HG02943 (cell line): Measurements from ENCODE around the gene TLE5.
A peak's percentile ranks its signal among the peaks of the same experiment; 100 is the strongest.
"Not testable (repeated sequence)": the region's sequence is repeated elsewhere in the genome, so short reads cannot be mapped to it uniquely, and the experiment has no call there.

Experiments used
- ATAC-seq: cut with Tn5 transposase; IDR thresholded peaks from one replicate; pipeline ENCODE4 v1.9.1; 2021; ENCODE audit warnings: mild to moderate bottlenecking, low read depth, moderate library complexity; ENCODE audit not compliant: unreplicated experiment

Gene TLE5

DNA sequence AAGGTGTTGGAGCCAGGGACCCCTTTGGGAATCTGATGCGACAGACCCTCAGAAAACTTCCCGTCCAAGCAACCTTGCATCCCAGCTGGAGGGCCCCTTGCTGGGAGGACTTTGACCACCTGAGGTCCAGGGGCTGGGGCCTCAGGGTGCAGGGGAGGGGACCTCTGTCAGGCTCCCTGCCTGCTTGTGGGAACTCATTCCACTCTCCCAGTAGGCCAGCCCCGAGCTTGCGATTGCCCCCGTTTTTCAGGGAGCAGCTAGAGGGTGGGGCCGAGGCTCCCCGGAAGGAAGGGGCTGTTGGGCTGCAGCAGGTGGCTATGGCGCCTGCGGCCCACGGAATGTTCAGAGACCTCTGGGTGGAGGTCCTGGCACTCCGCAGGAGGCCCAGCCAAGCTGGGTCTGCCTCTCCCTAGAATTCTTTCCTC lies 34.6 kb upstream of the TLE5 start:
- no peak for ATAC-seq

DNA sequence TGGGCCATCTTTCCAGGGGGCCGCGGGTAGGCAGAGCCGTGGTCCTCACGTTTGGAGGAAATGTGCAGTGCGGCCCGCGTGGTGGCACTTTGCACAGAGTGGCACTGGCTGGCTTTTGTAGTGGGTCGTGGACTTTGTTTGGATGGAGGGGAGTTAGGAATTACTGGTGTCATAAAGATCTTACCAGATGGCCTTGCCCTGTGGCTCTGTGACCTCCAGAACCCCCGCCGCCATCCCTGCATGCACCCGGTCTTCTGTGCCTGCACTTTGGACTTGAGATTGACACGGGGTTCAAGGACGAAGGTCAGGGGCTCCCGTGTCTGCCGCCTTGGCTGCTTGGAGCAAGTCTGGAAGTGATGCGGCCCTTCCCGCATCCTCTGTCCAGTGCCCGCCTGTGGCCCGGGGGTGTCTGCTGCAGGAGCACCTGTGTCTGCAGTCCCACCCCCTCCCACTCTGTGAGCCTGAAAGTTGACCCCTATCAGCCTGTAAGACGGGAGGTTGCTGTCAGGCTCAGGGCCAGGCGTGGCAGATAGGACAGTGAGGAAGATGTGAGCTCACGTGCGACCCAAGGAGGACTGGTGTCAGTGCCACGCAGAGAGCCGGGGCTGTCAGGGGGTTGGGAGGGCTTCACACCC lies 34.1 kb upstream of the TLE5 start:
- ATAC-seq = no peak

DNA sequence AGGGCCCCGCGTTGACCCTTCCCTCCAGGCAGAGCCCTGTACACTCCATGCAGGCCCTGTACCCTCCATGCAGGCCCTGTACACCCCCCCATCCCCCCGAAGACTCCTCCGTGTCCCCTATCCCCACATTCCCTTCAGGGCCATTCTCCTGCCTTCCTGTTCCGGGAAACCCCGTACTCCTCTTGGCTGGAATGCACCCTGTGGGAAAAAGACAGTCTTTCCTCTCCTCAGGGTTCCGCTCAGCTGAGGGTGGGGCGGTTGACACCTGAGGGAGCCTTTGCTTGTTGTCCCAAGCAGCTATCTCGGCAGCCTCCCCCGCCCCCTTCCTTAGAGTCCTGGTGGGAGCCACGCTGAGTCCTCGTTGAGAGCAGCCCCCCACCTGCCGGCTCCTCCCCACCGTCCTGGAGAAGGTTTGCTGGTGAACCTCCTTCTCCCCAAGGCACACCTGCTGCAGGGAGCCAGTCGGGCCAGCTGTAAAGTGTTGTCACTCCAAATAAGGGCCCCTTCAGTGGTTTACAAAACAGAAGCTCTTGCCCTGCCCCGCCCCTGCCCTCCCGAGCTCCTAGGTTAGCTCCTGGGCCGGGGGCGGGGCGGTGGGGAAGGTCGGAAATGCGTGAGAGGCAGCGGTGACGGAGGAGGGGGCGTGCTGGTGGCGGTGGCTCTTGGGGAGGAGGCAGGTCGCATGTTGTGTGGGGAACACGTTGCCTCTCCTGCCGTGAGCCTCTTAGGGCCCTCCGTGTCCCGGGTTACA lies 33.3 kb upstream of the TLE5 start:
- no peak for ATAC-seq

DNA sequence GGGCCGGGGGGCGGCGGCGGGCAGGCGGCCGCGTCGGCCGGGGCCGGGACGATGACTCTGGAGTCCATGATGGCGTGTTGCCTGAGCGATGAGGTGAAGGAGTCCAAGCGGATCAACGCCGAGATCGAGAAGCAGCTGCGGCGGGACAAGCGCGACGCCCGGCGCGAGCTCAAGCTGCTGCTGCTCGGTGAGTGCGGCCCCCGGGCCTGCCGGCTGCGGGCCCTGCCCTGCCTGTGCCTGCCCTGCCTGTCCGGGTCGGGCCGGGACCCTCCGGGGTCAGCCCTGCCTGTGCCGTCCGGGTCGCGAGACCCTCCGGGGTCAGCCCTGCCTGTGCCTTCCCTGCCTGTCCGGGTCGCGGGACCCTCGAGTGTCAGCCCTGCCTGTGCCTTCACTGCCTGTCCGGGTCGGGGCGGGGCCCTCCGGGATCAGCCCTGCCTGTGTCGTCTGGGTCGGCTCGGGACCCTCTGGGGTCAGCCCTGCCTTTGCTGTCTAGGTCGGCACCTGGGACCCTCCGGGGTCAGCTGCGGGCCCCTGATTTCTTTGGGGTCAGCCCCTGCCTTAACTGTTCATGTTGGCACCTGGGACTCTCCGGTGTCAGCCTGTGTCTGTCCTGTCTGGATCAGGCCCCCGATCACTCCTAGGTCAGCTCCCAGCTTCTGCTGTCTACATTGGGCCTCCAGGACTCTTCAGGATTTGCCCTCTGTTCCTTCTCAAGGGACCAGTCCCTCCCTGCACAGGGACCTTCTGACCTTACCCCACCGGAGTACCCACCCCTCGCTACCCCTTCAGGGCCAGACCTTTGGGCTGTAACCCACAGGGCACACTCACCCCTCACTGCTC lies 32.5 kb upstream of the TLE5 start:
- ATAC-seq = no peak

DNA sequence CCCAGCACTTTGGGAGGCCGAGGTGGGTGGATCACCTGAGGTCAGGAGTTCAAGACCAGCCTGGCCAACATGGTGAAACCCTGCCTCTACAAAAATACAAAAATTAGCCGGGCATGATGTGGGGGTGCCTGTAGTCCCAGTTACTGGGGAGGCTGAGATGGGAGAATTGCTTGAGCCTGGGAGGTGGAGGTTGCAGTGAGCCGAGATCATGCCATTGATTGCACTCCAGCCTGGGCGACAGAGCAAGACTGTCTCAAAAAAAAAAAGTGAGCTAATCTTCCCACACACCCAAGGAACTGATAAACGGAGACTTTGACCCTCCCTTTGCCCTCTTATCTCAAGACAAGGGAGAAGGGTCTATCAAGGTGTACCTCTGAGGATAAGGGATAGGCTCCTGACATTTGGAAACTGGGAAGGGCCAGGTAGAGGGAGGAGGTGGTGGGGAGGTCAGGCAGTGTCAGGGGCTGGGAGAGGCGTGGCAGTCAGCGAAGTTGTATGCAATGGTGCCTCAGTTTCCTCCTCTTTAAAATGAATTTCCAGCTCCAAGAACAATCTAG lies 27.1 kb upstream of the TLE5 start:
- ATAC-seq = not testable (repeated sequence)

DNA sequence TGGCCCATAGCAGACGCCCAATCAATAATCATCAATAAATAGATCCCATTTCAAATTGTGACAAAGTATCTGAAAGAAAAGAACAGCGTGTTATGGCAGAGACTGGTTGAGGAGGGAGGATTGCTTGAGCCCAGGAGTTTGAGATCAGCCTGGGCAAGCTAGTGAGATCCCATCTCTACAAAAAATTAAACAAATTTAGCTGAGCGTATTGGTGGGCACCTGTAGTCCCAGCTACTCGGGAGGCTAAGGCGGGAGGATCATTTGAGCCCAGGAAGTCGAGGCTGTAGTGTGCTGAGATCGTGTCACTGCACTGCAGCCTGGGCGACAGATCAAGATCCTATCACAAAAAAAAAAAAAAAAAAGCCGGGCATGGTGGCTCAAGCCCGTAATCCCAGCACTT lies 25.5 kb upstream of the TLE5 start:
- ATAC-seq = no peak

DNA sequence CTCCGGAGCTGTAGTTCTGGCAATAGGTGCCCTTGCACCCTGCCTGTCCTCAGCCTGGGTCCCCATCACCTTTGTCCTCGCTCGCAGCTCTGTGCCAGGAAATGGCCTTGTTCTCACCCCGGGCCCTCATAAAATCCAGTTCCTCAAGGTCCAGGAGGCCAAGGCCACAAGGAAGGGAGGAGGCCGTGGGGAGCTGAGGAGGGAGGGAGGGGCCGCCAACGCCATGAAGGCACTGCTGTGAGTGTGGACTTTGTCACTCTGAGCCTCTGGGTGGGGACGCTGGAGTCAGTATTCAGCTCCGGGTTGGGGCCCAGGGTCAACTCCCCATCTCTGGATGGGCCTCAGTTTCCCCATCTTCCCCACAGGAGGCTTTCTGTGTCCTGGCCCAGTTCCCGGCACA lies 22.6 kb upstream of the TLE5 start:
- ATAC-seq = no peak

DNA sequence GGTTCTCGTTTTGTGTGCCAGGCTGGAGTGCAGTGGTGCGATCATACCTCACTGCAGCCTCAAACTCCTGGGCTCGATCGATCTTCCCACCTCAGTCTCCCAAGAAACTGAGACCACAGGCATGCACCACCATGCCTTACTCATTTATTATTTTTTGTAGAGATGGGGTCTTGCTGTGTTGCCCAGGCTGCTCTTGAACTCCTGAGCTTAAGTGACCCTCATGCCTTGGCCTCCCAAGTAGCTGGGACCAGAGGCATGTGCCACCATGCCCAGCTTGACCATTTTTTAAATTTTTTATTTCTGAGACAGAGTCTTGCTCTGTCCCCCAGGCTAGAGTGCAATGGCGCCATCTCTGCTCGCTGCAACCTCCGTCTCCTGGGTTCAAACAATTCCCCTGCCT lies 21.7 kb upstream of the TLE5 start:
- no peak for ATAC-seq

DNA sequence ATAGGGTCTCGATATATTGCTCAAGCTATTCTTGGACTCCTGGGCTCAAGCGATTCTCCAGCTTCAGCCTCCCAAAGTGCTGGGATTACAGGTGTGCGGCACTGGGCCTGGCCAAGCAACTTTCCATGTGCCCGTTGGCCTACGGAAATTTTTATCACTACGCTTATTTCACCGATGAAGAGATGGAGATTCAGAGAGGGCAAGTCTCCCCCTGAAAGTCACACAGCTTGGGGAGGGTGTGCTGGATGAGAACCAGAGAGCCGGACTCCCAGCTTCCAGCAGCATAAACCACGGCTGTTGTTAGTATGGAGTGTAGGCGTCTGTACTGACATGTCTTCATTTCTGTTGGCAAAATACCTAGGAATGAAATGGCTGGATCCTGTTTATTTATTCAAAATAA lies 20.0 kb upstream of the TLE5 start:
- no peak for ATAC-seq

DNA sequence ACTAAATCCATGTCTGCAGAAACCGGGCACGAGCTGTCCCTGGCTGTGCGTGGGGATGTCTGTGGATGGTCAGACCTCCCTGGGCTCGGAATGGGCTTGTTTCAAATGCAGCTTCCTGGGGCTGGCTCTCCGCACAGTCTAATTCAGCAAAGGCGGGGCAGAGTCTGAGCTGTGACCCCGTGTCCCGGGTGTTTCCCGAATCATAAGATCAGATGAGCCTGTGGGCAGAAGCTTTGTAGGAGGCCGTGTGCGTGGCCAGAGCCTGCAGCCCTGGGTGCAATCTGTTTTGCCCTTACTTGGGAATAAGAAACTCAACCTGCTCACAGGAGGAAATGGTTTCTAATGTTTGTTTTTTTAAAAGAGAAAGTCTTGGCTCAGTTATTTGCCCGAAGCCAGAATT lies 18.0 kb upstream of the TLE5 start:
- ATAC-seq = no peak

DNA sequence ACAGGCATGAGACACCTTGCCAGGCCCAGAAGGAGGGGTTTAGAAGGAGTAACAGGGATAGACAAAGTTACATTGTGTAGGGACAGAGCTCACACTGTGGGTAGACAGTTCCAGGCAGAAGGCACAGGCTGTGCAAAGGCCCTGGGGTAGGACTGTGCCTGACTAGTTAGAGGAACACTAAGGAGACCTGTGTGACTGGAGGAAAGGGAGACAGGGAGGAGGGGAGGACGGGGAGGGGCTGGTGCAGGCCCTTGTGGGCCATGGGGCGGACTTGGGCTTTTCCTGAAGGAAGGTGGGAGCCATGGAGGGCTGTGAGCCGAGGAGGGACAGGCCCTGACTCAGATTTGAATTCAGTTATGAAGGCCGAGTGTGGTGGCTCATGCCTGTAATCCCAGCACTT lies 17.3 kb upstream of the TLE5 start:
- no peak for ATAC-seq

DNA sequence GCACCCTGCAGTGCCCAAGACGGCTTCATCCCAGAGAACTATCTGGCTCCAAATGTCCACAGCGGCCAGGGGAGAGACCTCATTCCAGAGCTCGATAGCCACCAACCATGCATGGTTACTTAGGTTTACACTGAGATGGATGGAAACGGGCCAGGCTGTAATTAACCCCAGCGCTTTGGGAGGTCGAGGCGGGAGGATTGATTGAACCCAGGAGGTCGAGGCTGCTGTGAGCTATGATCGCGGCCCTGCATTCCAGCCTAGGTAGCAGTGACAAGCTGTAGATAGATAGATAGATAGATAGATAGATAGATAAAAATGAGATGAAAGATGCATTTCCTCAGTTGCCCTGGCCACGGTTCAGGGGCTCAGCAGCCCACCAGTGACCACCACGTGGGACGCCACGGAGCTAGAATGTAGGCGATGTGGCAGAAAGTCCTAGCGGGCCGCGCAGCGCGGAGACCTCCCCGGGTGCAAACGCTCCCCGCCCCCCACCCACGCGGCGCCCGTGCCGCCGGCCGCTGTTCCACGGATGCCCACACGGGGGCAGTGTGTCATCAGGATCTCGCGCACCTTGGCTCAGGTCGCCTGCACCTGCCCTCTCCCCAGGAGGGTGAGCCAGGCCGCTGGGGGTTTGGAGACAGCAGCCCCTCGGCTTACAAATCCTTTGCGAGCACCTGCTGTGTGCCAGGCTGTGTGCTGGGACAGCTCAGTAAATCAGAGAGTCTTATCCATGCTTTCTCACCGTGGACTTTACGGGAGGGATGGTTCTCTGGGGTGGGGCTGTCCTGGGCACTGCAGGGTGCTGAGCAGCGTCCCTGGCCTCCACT lies 13.5 kb upstream of the TLE5 start:
- no peak for ATAC-seq

DNA sequence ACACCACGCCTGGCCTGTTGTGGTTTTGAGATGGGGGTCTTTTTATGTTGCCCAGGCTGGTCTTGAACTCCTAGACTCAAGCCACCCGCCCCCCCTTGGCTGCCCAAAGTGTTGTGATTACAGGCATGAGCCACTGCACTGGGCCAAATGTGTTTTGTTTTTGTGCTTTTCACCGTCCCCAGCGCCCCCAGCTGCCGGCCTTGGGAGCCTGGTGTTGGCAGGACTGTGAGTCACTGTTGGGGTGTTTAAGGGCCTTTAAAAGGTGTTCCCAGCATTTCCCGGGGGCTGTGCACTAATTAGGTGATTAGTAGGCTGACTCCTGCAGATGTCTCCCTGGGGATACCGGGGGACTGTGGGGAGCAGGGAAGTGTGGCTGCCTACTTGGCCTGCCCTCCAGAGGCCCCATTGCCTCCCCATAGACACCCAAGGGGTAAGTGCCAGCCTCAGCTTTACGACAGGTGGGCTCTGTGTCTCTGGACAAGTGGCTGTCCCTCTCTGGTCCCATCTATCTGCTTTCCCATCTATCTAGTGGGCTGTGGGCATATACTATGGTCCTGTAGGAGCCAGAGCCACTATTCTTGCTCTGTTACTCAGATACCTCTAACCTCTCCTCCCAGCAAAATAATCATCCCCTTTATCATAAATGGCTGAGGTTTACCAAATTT lies 11.8 kb upstream of the TLE5 start:
- no peak for ATAC-seq

DNA sequence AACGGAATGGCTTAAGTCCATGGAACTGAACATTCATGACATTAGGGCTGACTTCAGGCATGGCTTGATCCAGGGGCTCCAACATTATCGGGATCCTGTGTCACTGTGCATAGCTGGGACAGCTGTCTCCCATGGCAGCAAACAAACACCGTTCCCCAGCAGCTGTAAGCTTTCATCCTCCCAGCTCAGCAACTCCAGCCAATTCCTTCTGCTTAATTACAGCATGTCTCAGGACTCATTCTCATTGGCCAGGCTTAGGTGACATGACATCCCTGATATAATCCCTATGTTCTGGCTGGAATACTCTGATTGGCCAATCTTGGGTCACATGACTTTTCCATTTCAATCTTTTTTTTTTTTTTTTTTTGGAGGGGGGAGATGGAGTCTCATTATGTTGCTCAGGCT lies 10.9 kb upstream of the TLE5 start:
- ATAC-seq = no peak

DNA sequence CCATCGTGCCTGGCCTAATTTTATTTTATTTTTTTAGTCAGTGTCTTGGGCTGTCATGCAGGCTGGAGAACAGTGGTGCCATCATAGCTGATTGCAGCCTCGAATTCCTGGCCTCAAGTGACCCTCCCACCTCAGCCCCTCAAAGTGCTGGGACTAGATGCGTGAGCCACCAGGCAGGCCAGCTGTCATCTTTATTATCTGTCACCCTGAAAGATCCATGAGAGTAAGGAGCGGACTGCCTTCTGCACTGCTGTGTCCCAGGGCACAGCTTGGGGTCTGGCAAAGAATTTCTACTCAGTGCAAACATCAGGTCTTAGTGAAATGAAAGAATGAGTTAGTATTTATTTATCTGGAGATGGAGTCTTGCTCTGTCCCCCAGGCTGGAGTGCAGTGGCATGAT lies 9.5 kb upstream of the TLE5 start:
- no peak for ATAC-seq

DNA sequence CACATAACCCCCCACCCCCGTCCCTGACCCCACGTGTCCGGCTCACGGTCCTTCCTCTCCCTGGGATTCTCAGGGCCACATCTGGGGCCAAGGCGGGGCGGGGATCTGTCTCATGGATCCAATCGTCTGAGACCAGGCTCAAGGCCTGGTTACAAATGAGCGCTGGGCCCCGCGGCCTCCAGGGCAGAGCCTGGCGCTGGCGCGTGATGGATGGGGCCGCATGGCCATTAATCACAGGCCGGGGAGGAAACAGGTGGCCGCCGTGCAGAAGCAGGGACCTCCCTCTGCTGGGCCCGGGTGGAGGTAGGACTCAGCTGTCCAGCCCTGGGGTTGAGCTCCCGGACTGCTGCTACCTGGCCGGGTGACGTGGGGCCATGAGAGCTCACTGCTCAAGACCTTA lies 5.8 kb upstream of the TLE5 start:
- no peak for ATAC-seq

DNA sequence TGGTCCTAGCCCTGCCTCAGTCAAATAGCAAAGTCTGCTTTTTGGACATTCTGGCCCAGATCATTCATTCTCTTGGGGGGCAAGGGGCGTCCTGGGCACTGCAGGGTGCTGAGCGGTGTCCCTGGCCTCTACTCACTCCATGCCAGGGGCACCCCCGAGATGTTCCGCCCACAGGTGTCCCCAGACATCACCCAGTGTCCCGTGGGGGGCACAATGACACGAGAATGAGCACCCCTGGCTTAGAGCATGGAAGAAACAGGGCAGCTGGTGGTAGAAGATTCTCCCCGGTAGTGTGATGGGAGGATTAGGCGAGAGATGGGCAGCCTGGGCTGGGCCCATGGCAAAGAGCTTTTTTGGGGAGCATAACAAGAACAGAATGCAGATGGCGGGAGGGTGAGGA lies 5.3 kb upstream of the TLE5 start:
- no peak for ATAC-seq

DNA sequence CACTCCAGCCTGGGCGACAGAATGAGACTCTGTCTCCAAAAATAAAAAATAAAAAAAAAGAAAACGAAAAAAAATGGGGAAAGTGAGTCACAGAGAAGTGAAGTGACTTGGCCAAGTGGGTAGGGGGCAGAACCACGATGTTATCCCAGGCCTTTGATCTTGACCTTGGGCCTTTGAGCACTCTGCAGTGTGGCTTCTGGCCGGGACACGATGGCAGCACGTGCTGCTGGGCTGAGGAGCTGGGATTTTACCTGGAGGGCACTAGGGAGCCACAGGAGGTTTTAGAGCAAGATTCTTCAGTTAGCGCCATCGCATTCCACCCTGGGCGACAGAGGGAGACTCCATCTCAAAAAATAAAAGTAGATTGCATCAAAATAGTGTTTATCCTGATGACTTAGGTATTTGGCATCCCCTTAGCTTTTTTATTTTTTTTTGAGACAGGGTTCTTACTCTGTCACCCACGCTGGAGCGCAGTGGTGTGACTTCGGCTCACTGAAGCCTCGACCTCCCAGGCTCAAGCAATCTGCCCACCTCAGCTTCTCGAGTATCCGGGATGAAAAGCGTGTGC lies 4.3 kb upstream of the TLE5 start:
- ATAC-seq = no peak

DNA sequence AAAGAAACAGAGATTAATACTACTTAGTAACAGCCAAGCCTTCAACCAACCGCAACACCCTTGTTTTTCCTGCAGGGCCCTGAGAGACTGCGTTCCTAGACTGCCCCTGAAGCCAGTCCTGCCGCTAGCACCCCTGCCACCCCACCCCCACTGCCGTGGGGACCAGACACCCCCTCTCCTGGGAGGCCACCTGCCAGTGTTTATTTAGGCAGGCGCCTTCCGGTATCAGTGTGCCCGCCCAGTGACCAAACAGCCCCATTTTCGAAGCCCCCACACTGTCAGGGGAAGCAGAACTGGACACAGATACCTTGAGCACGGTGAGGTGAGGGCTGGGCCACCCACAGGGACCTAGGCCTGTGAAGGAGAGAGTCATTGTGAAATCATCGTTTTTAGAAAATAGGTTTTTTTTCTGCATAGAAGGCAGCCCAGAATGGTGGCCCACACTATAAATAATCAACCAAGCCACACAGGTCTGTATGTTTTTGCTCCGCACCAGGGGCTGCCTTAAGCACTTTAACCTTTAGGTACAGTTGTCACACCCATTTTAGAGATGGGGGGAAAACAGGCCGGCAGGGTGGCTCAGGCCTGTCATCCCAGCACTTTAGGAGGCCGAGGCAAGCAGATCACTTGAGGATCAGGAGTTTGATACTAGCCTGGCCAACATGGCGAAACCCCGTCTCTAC lies 3.5 kb upstream of the TLE5 start:
- peak; percentile 65 for ATAC-seq
